ENCODE results near the gene THRAP3.

THRAP3 gene

DNA sequence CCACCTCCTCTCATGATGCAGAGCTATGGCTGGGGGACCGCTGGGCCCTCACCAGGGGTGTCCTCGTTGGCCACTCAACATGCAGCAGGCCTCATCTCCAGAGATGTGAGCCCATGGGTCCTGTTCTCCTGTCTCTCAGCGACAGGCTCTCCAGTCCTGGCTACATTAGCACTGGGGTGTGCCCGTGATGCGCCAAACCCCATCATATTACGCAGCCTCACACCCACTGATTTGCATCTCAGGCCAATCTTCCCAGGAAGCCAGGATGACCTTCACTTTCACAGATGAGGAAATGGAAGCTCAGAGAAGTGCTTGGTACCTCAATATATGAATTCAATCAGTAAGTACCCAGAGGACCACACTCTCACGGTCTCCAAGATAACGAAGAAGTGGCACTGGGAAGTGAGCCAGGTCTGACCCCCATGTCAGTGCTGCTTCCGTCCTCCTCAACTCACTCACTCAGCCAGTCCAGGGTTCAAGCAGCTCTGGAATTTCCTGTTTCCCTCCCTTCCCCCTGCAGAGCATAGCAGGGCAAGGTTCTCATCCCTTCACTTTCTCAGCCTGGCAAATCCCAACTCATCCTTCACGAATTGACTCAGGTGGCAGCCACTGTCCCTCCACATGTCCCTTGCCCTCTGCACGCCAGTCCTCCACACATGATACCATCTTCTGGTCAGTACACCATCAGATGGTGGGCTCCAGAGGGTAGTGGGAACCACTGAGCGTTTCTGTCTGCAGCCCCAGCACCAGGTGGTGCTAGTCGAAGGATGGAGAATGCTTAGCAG is 128.1 kb downstream of the THRAP3 start:
- H3K27ac ChIP-seq = no peak overlapping the region
- H3K36me3 ChIP-seq = peaks cover 39% of the 10 kb centered on the region
- H3K9me3 ChIP-seq (ENCODE audit: severe bottlenecking) = no peaks in the 10 kb centered on the region
- H3K4me3 ChIP-seq (ENCODE audit: low read depth, low read length) = no peak overlapping the region
- H3K27me3 ChIP-seq (ENCODE audit: insufficient read depth, low read depth, severe bottlenecking) = no peaks in the 10 kb centered on the region
- no peak for DNase-seq
- TF ChIP-seq, protein P1, sequence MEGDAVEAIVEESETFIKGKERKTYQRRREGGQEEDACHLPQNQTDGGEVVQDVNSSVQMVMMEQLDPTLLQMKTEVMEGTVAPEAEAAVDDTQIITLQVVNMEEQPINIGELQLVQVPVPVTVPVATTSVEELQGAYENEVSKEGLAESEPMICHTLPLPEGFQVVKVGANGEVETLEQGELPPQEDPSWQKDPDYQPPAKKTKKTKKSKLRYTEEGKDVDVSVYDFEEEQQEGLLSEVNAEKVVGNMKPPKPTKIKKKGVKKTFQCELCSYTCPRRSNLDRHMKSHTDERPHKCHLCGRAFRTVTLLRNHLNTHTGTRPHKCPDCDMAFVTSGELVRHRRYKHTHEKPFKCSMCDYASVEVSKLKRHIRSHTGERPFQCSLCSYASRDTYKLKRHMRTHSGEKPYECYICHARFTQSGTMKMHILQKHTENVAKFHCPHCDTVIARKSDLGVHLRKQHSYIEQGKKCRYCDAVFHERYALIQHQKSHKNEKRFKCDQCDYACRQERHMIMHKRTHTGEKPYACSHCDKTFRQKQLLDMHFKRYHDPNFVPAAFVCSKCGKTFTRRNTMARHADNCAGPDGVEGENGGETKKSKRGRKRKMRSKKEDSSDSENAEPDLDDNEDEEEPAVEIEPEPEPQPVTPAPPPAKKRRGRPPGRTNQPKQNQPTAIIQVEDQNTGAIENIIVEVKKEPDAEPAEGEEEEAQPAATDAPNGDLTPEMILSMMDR (IDR thresholded peaks at IDR 0.05; ENCODE audit: low read depth, low read length) = no peak

DNA sequence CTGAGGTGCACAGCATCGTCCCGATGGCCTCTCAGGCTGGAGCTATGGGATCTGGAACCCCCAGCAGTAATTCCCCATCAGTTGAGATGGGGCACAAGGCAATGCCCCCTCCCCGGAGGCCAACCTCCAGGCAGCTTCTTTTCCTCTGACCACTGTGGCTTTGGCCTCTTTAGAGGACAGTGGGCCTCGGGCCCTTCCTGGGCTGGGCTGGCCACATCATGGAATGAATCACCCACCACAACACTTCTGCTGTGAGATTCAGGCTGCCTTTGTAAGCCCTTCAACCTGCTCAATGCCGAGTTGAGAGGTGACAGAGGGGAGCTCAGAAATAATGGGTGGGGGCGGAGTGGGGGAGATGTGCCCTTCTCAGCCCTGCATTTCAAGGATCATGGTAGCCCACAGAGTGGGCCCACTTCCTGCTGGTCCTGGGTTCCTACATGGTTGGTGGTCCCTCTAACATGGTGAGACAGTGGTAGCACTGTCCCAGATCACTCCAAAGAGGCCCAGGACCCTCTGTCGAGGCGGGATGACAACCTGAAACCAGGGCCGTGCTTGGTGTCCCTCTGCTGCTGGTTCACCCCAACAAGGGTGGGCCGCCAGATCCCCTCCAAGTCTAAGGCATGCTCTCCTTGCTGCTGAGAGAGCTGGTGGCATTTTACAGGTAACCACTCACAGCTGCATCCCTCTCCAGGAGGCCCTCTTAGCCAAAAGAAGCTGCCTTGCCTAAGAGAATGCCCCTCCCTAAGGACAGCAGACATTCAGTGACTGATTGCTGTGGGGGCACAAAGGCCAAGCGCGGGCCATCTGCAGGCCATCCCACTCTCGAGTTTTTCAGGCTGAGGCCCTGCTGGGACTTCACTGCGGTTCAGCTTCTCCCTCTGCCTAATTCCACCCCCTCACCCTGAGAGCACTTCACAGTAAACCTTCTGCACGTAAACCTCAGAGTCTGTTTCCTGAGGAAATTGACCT is 129.0 kb downstream of the THRAP3 start:
- no peak overlapping the region for H3K27ac ChIP-seq
- TF ChIP-seq, protein P1 (IDR thresholded peaks at IDR 0.05; ENCODE audit: low read depth, low read length) = no peak
- no peak for DNase-seq
- peaks cover 39% of the 10 kb centered on the region for H3K36me3 ChIP-seq
- no peak overlapping the region for H3K4me3 ChIP-seq (ENCODE audit: low read depth, low read length)
- no peaks in the 10 kb centered on the region for H3K27me3 ChIP-seq (ENCODE audit: insufficient read depth, low read depth, severe bottlenecking)
- H3K9me3 ChIP-seq (ENCODE audit: severe bottlenecking) = no peaks in the 10 kb centered on the region

DNA sequence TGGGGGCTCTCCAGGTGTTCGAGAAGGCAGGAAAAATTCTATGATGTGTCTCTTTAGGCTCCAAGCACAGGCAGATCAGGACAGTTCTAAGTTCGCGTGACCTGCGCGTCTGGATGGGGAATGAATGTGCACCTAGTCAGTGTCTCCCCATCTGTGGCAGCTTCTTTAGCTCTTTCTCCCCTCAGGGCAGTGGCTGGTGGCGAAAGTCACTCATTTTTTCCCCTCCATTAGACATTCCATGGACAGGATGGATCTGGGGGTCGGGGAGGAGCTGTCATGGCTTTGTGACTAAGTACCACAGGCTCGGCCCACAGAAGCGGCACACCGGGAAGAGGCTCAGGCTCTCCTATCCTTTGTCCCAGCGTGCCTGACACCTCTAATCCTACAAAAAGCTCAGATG is 130.2 kb downstream of the THRAP3 start:
- Histone ChIP-seq H3K9me3 (ENCODE audit: severe bottlenecking) (no peaks in the 10 kb centered on the region), H3K27me3 (ENCODE audit: insufficient read depth, low read depth, severe bottlenecking) (no peaks in the 10 kb centered on the region), H3K36me3 (peaks cover 32% of the 10 kb centered on the region), H3K27ac (no peak overlapping the region), H3K4me3 (ENCODE audit: low read depth, low read length) (no peak overlapping the region)
- TF ChIP-seq, protein P1 (IDR thresholded peaks at IDR 0.05; ENCODE audit: low read depth, low read length) = no peak
- DNase-seq = no peak
